Measurements from ENCODE around the gene UFC1.
"Not testable (repeated sequence)": the region's sequence is repeated elsewhere in the genome, so short reads cannot be mapped to it uniquely, and the experiment has no call there.

UFC1 gene

DNA sequence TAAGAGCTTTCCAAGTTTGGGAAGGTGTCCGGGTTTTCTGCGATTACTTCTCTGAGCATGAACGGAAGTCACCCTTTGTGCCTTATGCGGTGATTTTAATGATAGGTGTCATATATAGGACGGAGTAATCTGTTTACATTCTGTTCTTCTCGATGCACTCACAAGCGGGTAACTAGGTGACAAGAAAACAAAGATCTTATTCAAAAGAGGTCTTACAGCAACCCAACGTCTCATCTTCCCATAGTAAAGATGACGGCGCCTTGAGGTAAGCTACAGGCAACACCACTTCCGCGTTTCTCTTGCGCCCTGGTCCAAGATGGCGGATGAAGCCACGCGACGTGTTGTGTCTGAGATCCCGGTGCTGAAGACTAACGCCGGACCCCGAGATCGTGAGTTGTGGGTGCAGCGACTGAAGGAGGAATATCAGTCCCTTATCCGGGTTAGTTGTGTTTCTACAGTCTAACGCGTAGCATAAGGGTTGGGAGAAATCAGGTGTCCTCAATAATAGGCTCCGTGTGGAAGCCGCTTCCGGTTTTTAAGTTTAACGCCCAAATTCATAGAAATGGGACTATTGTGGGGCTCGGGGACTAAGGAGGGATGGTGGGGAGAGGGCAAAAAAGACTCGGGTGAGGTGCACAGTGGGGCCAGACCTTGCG, at the start of gene UFC1:
Gene UFC1, plus strand, starts transcription at position 297 of the 656 bp plus-strand sequence. Its CDS starts 20 bp downstream, at position 317.
- DNase-seq, result peak; percentile 94

GRCh38 chr1:161106431-161106830, 47.3 kb upstream of the UFC1 start:
- no peak for DNase-seq

GRCh38 chr1:161111117-161111516, 42.7 kb upstream of the UFC1 start:
- DNase-seq, result no peak

- no peak for DNase-seq
These were observed 42.3 kb upstream of the UFC1 start for GRCh38 chr1:161111527-161111926.

- DNase-seq, result no peak
These were observed 39.9 kb upstream of the UFC1 start for GRCh38 chr1:161113915-161114314.

DNA sequence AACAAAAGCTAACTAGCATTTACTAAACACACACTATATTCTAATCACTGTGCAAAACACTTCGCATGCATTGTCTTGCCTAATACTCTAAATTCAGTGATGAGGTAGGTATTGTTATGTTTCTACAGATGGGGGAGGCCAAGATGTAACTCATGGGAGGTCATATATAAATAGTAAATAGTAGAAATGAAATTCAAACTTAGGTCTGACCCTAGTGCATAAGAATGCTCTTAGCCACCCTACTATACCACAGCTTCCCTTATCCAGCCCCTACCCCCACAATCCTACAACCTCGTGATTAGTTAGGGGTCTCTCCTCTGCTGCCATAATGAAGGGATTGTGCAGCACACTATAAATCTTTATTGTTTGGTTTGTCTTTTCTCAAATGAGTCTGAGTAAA, 39.2 kb upstream of the UFC1 start:
- DNase-seq, result no peak

- no peak for DNase-seq
These were observed 38.6 kb upstream of the UFC1 start for GRCh38 chr1:161115132-161115711.

- not testable (repeated sequence) for DNase-seq
These were observed 37.8 kb upstream of the UFC1 start for GRCh38 chr1:161115961-161116360.

DNA sequence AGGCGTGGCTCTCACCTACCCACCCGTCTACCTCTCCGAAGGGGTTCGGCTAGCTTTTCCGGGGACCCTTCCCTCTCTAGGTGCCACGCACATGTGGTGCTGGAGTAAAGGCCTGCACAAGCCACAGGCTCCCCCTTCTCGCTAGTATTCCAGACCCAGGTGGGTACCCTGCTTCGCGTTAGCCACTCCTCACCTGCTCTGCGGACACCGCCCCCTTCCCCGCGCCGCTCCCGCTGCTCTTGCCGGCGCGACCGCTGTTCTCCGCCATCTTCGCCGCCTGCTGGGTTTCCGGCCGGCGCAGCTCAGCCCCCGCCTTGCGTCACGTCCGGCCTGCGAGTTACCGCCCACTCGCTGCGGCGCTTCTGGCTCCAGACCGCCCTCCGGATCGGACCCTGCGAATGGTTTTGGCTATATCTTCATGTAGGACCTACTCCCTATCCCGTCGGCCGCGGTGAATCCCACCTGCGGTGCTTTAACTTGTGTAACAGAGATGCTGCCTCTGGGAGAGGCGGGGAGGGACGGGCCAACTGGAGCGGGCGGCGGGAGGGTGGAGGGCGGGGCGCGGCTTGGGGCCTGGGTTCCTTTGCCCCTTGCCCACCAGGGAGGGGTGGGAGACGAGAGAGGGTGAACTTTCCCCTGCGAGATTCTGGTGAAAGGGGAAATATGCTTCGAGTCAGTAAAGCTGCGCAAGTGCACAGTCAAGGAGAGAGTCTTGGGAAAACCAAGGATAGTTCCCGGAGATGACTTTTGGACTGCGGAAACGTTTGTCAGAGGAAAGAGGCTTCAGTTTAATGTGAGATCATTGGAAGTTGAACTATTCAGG, 35.8 kb upstream of the UFC1 start, which contains the start of the genes NIT1 and PFDN2:
Gene NIT1, plus strand, starts transcription at position 347 of the 823 bp plus-strand sequence. Its CDS starts 72 bp downstream, at position 419.
Gene PFDN2, minus strand, starts transcription at position 279 of the 823 bp plus-strand sequence. Its CDS starts 11 bp downstream, at position 268.
- DNase-seq, result peak; percentile 74

DNA sequence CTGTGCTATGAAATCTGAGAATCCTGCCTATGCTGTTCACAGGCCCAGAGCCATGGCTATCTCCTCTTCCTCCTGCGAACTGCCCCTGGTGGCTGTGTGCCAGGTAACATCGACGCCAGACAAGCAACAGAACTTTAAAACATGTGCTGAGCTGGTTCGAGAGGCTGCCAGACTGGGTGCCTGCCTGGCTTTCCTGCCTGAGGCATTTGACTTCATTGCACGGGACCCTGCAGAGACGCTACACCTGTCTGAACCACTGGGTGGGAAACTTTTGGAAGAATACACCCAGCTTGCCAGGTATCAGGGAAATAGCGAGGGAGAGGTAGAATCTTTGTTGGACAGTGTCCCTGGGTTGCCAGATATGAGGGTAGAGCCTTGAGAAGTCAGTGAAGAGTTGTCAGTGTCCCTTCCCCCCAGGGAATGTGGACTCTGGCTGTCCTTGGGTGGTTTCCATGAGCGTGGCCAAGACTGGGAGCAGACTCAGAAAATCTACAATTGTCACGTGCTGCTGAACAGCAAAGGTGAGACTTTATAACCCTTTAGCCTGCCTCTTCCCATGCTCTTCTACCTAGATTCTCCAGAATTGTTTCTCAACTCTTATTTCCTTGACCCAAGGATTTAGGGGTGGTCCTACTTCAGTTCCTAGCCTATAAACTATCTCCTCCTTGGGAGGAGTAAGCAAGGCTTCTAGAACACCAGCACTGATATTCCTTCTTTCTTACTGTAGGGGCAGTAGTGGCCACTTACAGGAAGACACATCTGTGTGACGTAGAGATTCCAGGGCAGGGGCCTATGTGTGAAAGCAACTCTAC, 34.5 kb upstream of the UFC1 start:
- no peak for DNase-seq

- DNase-seq, result no peak
These were observed 32.6 kb upstream of the UFC1 start for GRCh38 chr1:161121042-161121650.

GRCh38 chr1:161121834-161122233, 31.9 kb upstream of the UFC1 start:
- no peak for DNase-seq

- DNase-seq, result no peak
These were observed 30.8 kb upstream of the UFC1 start for GRCh38 chr1:161122967-161123366.

GRCh38 chr1:161127649-161128048, 26.1 kb upstream of the UFC1 start:
- no peak for DNase-seq

DNA sequence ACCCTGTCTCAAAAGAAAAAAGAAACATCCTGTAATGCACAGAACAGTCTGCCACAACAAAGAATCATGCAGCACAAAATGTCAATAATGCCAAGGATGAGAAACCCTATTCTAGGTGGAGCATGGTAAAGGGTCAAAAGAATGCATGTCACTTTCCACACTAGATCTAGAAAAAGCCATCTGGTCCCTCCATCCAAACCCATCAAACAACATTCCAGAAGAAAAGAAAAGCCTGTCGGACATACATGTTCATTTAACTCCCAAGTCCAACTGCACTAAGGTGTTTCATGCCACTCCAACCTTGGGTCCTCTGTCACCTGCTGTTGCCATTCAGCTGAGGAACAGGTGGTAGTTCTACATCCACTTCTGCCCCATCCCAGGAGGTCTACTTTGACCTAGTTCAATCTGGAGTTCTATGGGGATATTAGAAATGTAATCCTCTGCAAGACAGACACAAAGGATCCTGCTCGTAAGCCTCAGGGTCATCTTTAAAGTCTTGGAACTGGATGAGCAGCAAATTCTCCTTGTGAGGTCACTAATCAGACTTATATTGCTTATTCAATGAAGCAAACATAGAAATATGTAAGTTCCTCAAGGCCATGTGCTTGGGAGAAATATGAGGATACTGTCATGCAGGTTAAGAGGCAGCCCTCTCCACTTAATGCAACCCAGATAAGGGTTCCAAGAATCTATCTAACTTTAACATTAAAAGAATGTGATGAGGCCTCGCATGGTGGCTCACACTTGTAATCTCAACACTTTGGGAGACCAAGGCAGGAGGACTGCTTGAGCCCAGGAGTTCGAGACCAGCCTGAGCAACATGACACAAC, 25.0 kb upstream of the UFC1 start:
- no peak for DNase-seq

DNA sequence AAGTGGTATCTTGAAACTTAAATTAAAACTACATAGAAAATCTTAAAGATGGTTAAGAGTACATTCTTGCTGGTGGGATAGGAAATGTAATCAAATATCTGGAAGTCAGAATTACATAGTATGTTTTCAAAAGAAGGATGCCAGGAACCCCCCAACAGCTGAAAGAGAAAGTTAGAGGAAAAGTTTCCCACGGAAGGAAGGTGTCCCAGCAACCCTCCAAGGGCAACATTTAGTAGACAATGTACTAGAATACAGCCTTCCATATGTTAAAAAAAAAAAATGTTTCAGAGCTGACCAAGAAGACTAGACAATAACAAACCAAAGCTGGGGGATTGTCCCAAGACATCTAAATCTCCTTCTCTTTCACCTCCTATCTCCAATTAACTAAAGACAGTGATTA, 23.5 kb upstream of the UFC1 start:
- no peak for DNase-seq

DNA sequence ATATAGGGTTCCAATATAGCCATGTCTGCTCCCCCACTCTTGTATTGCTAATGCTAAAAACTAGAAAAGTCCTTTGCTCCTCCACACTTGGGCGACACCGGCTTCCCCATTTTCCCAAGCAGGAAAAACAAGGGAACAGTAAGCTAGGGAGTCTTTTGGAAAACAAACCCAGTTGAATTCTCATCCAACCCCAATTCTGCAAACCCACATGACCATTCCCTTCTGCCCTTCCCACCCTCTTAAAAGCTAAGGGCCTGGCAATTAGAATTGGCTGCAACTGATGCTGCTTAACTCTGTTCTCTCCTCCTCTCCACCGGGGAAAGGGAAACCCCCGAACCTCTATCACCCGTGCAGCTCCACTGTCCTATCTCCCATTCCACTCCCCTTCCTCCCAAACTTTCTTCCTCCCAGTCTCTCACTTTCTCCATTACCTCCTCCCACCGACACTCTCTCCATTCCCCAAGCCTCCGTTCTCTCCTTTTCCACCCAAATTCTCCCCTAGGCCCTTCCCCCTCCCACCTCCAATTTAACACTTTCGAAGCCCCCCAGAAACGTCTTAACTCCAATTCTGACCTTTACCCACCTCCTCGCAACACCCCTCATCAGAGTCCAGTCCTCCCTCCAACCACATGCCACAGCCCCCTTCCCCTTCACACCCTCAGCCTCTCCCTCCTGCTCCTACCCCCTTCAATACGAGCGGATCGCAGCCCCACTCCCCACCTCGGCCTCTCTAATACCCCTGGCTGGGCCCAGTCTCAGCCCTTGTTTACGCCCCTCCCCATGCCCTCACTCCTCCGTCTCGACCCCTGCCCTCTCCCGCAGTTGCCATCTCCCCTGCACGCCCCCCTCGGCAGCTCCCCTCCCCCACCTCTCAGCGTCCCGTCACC, 22.0 kb upstream of the UFC1 start:
- no peak for DNase-seq

GRCh38 chr1:161132410-161133219, 21.2 kb upstream of the UFC1 start, which contains the start of gene DEDD:
Gene DEDD (minus strand): TSS chr1:161132667. CDS start chr1:161124462, 8,205 bp downstream.
- peak; percentile 90 for DNase-seq

- no peak for DNase-seq
These were observed 20.5 kb upstream of the UFC1 start for GRCh38 chr1:161133220-161133740.

All from NCI-H1048 (cell line).